OCI-LY3 (cell line): ENCODE data around the gene TJP3.

Source experiments
- EZH2phosphoT487 ChIP-seq: fragments of 200-600 bp; shearing (Covaris generic); IDR thresholded peaks from 2 replicates; pipeline ENCODE4 v1.6.1; 2018; ENCODE audit warnings: antibody characterized with exemption, mixed run types, low read depth
- TF ChIP-seq, protein P1 (sequence below): fragments of 200-600, 300-600 bp; sonication (generic); IDR thresholded peaks from 2 replicates; pipeline ENCODE4 v1.5.1; 2014; ENCODE audit warnings: antibody characterized with exemption, low read length, low read depth

DNA sequence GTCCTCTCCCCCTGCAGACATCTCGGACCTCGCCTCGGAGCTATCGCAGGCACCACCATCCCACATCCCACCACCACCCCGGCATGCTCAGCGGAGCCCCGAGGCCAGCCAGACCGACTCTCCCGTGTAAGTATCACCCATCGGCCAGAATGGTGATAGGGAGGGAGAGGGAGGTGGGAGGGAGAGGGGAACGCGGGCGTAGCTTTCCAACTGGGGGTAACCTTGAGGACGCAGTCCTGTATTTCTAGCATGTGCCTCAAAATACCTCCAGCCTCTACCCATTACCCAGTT is 26.1 kb downstream of the TJP3 start:
- TF ChIP-seq, protein P1, sequence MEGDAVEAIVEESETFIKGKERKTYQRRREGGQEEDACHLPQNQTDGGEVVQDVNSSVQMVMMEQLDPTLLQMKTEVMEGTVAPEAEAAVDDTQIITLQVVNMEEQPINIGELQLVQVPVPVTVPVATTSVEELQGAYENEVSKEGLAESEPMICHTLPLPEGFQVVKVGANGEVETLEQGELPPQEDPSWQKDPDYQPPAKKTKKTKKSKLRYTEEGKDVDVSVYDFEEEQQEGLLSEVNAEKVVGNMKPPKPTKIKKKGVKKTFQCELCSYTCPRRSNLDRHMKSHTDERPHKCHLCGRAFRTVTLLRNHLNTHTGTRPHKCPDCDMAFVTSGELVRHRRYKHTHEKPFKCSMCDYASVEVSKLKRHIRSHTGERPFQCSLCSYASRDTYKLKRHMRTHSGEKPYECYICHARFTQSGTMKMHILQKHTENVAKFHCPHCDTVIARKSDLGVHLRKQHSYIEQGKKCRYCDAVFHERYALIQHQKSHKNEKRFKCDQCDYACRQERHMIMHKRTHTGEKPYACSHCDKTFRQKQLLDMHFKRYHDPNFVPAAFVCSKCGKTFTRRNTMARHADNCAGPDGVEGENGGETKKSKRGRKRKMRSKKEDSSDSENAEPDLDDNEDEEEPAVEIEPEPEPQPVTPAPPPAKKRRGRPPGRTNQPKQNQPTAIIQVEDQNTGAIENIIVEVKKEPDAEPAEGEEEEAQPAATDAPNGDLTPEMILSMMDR = no peak
- TF ChIP-seq EZH2phosphoT487 = no peak
